Measurements from ENCODE around the gene DPYSL3.
A peak's percentile ranks its signal among the peaks of the same experiment; 100 is the strongest.

Gene DPYSL3

GRCh38 chr5:147483961-147484707, 25.7 kb downstream of the DPYSL3 start:
- no peaks in the 10 kb centered on the region for H3K79me2 ChIP-seq (ENCODE audit: control insufficient read depth, insufficient read depth, low read length)
- H3K23ac ChIP-seq (ENCODE audit: low read length): no peak overlapping the region
- no CpG with 5 or more reads among the region's 5 CpGs for WGBS (ENCODE audit: extremely low coverage, insufficient coverage, low lambda C conversion rate)
- H3K4me1 ChIP-seq (ENCODE audit: control insufficient read depth, low read depth, low read length): peaks cover 2% of the 10 kb centered on the region
- no peak for DNase-seq
- no peaks in the 10 kb centered on the region for H3K79me1 ChIP-seq (ENCODE audit: low read length)
- H3K18ac ChIP-seq (ENCODE audit: low read length): no peak overlapping the region
- H4K8ac ChIP-seq (ENCODE audit: low read depth, low read length): peak overlapping the region; percentile 81
- H3K27me3 ChIP-seq (ENCODE audit: insufficient read depth, low read length, poor library complexity): no peaks in the 10 kb centered on the region
- H2BK15ac ChIP-seq (replicated peaks; ENCODE audit: low read depth): no peak overlapping the region
- H3K4me2 ChIP-seq (ENCODE audit: low read length): no peak overlapping the region
- H2BK120ac ChIP-seq (ENCODE audit: low read depth, low read length): no peak overlapping the region
- H3K4ac ChIP-seq (ENCODE audit: low read depth, low read length): no peak overlapping the region
- no peak overlapping the region for H3K27ac ChIP-seq (ENCODE audit: low read depth, low read length)
- peak overlapping the region; percentile 26 for H3K56ac ChIP-seq (ENCODE audit: low read length)
- no peak overlapping the region for H2AK5ac ChIP-seq (ENCODE audit: low read length)
- H3K4me3 ChIP-seq (ENCODE audit: low read length): no peak overlapping the region
- H2BK5ac ChIP-seq (ENCODE audit: low read length): no peak overlapping the region
- no peaks in the 10 kb centered on the region for H3K36me3 ChIP-seq (ENCODE audit: control insufficient read depth, insufficient read depth, low read length)
- H4K5ac ChIP-seq (ENCODE audit: low read length): no peak overlapping the region
- H3K9ac ChIP-seq (ENCODE audit: low read length): no peak overlapping the region

GRCh38 chr5:147483188-147483790, 26.6 kb downstream of the DPYSL3 start:
- H3K56ac ChIP-seq (ENCODE audit: low read length): no peak overlapping the region
- no peak overlapping the region for H3K4ac ChIP-seq (ENCODE audit: low read depth, low read length)
- no peak overlapping the region for H2BK15ac ChIP-seq (replicated peaks; ENCODE audit: low read depth)
- no peaks in the 10 kb centered on the region for H3K27me3 ChIP-seq (ENCODE audit: insufficient read depth, low read length, poor library complexity)
- H3K4me2 ChIP-seq (ENCODE audit: low read length): no peak overlapping the region
- H2BK5ac ChIP-seq (ENCODE audit: low read length): no peak overlapping the region
- H3K27ac ChIP-seq (ENCODE audit: low read depth, low read length): no peak overlapping the region
- no peaks in the 10 kb centered on the region for H3K79me2 ChIP-seq (ENCODE audit: control insufficient read depth, insufficient read depth, low read length)
- no CpG with 5 or more reads among the region's 5 CpGs for WGBS (ENCODE audit: extremely low coverage, insufficient coverage, low lambda C conversion rate)
- no peak overlapping the region for H4K5ac ChIP-seq (ENCODE audit: low read length)
- H3K36me3 ChIP-seq (ENCODE audit: control insufficient read depth, insufficient read depth, low read length): no peaks in the 10 kb centered on the region
- H2AK5ac ChIP-seq (ENCODE audit: low read length): no peak overlapping the region
- peaks cover 2% of the 10 kb centered on the region for H3K4me1 ChIP-seq (ENCODE audit: control insufficient read depth, low read depth, low read length)
- no peak for DNase-seq
- H3K79me1 ChIP-seq (ENCODE audit: low read length): no peaks in the 10 kb centered on the region
- no peak overlapping the region for H3K4me3 ChIP-seq (ENCODE audit: low read length)
- no peak overlapping the region for H3K23ac ChIP-seq (ENCODE audit: low read length)
- H4K8ac ChIP-seq (ENCODE audit: low read depth, low read length): no peak overlapping the region
- H3K18ac ChIP-seq (ENCODE audit: low read length): no peak overlapping the region
- no peak overlapping the region for H2BK120ac ChIP-seq (ENCODE audit: low read depth, low read length)
- no peak overlapping the region for H3K9ac ChIP-seq (ENCODE audit: low read length)

- Histone ChIP-seq H3K23ac (ENCODE audit: low read length) (no peak overlapping the region), H3K4me1 (ENCODE audit: control insufficient read depth, low read depth, low read length) (peaks cover 2% of the 10 kb centered on the region), H2BK120ac (ENCODE audit: low read depth, low read length) (no peak overlapping the region), H3K79me2 (ENCODE audit: control insufficient read depth, insufficient read depth, low read length) (no peaks in the 10 kb centered on the region), H4K8ac (ENCODE audit: low read depth, low read length) (no peak overlapping the region), H3K18ac (ENCODE audit: low read length) (no peak overlapping the region), H3K56ac (ENCODE audit: low read length) (no peak overlapping the region), H3K27me3 (ENCODE audit: insufficient read depth, low read length, poor library complexity) (no peaks in the 10 kb centered on the region), H2BK5ac (ENCODE audit: low read length) (no peak overlapping the region), H3K4me3 (ENCODE audit: low read length) (no peak overlapping the region), H3K9ac (ENCODE audit: low read length) (no peak overlapping the region), H2AK5ac (ENCODE audit: low read length) (no peak overlapping the region), H4K5ac (ENCODE audit: low read length) (no peak overlapping the region), H3K4ac (ENCODE audit: low read depth, low read length) (no peak overlapping the region), H3K4me2 (ENCODE audit: low read length) (no peak overlapping the region), H3K79me1 (ENCODE audit: low read length) (no peaks in the 10 kb centered on the region), H3K27ac (ENCODE audit: low read depth, low read length) (no peak overlapping the region), H2BK15ac (replicated peaks; ENCODE audit: low read depth) (no peak overlapping the region), H3K36me3 (ENCODE audit: control insufficient read depth, insufficient read depth, low read length) (no peaks in the 10 kb centered on the region)
- DNase-seq: peak; percentile 48
- WGBS (ENCODE audit: extremely low coverage, insufficient coverage, low lambda C conversion rate): no CpG with 5 or more reads among the region's 7 CpGs
Measured at GRCh38 chr5:147482706-147483180, 27.1 kb downstream of the DPYSL3 start.

GRCh38 chr5:147481874-147482705, 27.8 kb downstream of the DPYSL3 start:
- H3K27me3 ChIP-seq (ENCODE audit: insufficient read depth, low read length, poor library complexity): no peaks in the 10 kb centered on the region
- no peak overlapping the region for H3K9ac ChIP-seq (ENCODE audit: low read length)
- H2BK5ac ChIP-seq (ENCODE audit: low read length): no peak overlapping the region
- no peak overlapping the region for H3K27ac ChIP-seq (ENCODE audit: low read depth, low read length)
- H3K4me3 ChIP-seq (ENCODE audit: low read length): no peak overlapping the region
- H2BK120ac ChIP-seq (ENCODE audit: low read depth, low read length): no peak overlapping the region
- DNase-seq: no peak
- no peaks in the 10 kb centered on the region for H3K36me3 ChIP-seq (ENCODE audit: control insufficient read depth, insufficient read depth, low read length)
- no peak overlapping the region for H2BK15ac ChIP-seq (replicated peaks; ENCODE audit: low read depth)
- peaks cover 2% of the 10 kb centered on the region for H3K4me1 ChIP-seq (ENCODE audit: control insufficient read depth, low read depth, low read length)
- no peaks in the 10 kb centered on the region for H3K79me2 ChIP-seq (ENCODE audit: control insufficient read depth, insufficient read depth, low read length)
- H4K8ac ChIP-seq (ENCODE audit: low read depth, low read length): no peak overlapping the region
- H2AK5ac ChIP-seq (ENCODE audit: low read length): no peak overlapping the region
- no peak overlapping the region for H3K4me2 ChIP-seq (ENCODE audit: low read length)
- H3K18ac ChIP-seq (ENCODE audit: low read length): peak overlapping the region; percentile 39
- H3K23ac ChIP-seq (ENCODE audit: low read length): no peak overlapping the region
- no peak overlapping the region for H4K5ac ChIP-seq (ENCODE audit: low read length)
- H3K56ac ChIP-seq (ENCODE audit: low read length): no peak overlapping the region
- no peaks in the 10 kb centered on the region for H3K79me1 ChIP-seq (ENCODE audit: low read length)
- no peak overlapping the region for H3K4ac ChIP-seq (ENCODE audit: low read depth, low read length)
- no CpG with 5 or more reads among the region's 3 CpGs for WGBS (ENCODE audit: extremely low coverage, insufficient coverage, low lambda C conversion rate)

- no CpG with 5 or more reads among the region's 1 CpG for WGBS (ENCODE audit: extremely low coverage, insufficient coverage, low lambda C conversion rate)
Measured at GRCh38 chr5:147481376-147481775, 28.5 kb downstream of the DPYSL3 start.

More at GRCh38 chr5:147481376-147481775, 28.5 kb downstream of the DPYSL3 start:
- Histone ChIP-seq H2BK5ac (ENCODE audit: low read length) (no peak overlapping the region), H2AK5ac (ENCODE audit: low read length) (no peak overlapping the region), H3K4me1 (ENCODE audit: control insufficient read depth, low read depth, low read length) (peaks cover 2% of the 10 kb centered on the region), H3K27ac (ENCODE audit: low read depth, low read length) (no peak overlapping the region), H3K4me3 (ENCODE audit: low read length) (no peak overlapping the region), H4K8ac (ENCODE audit: low read depth, low read length) (no peak overlapping the region), H3K18ac (ENCODE audit: low read length) (no peak overlapping the region), H3K79me1 (ENCODE audit: low read length) (no peaks in the 10 kb centered on the region), H3K9ac (ENCODE audit: low read length) (no peak overlapping the region), H3K23ac (ENCODE audit: low read length) (no peak overlapping the region), H3K36me3 (ENCODE audit: control insufficient read depth, insufficient read depth, low read length) (no peaks in the 10 kb centered on the region), H2BK15ac (replicated peaks; ENCODE audit: low read depth) (no peak overlapping the region), H2BK120ac (ENCODE audit: low read depth, low read length) (no peak overlapping the region), H3K79me2 (ENCODE audit: control insufficient read depth, insufficient read depth, low read length) (no peaks in the 10 kb centered on the region), H3K56ac (ENCODE audit: low read length) (no peak overlapping the region), H3K27me3 (ENCODE audit: insufficient read depth, low read length, poor library complexity) (no peaks in the 10 kb centered on the region), H3K4ac (ENCODE audit: low read depth, low read length) (no peak overlapping the region), H3K4me2 (ENCODE audit: low read length) (no peak overlapping the region), H4K5ac (ENCODE audit: low read length) (no peak overlapping the region)
- no peak for DNase-seq

Measured in mesendoderm (in vitro differentiated cells).